ENCODE results near the gene KIF22.
"Not testable (repeated sequence)": the region's sequence is repeated elsewhere in the genome, so short reads cannot be mapped to it uniquely, and the experiment has no call there.

KIF22 gene

DNA sequence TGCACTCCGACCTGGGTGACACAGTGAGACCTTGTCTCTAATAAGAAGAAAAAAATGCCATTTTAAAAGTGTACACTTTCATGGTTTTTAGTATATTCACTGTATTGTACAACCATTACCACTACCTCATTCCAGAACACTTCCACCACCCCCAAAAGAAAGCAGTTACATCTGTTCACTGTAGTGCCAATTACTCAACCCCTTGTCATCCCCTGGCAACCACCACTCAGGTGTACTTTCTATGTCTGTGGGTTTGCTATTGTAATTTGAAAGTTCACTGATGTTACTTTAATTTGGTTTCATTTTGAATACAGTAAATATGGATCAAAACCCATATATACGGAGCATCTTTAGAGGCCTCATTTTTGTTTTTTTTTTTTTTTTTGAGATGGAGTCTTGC lies 6.4 kb upstream of the KIF22 start:
- no peak for DNase-seq (ENCODE audit: low read depth)
- no peak overlapping the region for H3K4me3 ChIP-seq (replicated peaks; ENCODE audit: low read depth, low read length)

DNA sequence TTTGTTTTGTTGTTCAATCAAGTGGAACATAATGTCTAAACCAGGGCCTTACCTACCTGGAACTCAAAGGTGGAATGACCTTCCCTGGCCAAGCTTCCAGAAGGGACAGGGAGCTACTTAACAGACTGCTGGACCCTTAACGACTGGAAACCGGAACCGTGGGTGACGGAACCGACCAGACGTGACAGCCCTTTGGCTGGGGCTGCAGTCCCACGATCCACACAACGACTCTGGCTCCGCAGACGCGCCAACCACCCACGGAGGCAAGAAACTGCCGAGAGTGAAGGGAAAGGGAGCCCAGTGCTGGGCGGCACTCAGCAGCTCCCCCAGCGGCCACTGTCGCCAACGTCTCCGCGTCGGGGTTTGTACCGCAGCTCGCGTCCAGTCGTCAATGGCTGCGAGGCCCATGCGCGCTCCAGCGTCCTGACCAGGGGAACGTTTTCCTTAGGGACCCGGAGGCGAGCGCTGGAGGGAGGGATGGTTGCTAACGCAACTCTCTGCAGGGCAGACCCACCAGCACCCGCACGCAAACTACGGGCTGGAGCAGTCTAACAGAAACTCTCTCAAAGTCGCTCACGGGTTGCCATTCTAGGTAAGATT lies 5.5 kb upstream of the KIF22 start:
- TF ChIP-seq, protein P1, sequence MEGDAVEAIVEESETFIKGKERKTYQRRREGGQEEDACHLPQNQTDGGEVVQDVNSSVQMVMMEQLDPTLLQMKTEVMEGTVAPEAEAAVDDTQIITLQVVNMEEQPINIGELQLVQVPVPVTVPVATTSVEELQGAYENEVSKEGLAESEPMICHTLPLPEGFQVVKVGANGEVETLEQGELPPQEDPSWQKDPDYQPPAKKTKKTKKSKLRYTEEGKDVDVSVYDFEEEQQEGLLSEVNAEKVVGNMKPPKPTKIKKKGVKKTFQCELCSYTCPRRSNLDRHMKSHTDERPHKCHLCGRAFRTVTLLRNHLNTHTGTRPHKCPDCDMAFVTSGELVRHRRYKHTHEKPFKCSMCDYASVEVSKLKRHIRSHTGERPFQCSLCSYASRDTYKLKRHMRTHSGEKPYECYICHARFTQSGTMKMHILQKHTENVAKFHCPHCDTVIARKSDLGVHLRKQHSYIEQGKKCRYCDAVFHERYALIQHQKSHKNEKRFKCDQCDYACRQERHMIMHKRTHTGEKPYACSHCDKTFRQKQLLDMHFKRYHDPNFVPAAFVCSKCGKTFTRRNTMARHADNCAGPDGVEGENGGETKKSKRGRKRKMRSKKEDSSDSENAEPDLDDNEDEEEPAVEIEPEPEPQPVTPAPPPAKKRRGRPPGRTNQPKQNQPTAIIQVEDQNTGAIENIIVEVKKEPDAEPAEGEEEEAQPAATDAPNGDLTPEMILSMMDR (IDR thresholded peaks at IDR 0.05; ENCODE audit: low read length, missing control alignments): peak; percentile 83
- DNase-seq (ENCODE audit: low read depth): peak; percentile 72
- H3K4me3 ChIP-seq (replicated peaks; ENCODE audit: low read depth, low read length): peak overlapping the region; percentile 15

More for the DNA sequence above, 6.4 kb upstream of the KIF22 start:
- TF ChIP-seq, protein P1 (IDR thresholded peaks at IDR 0.05; ENCODE audit: low read length, missing control alignments): no peak

DNA sequence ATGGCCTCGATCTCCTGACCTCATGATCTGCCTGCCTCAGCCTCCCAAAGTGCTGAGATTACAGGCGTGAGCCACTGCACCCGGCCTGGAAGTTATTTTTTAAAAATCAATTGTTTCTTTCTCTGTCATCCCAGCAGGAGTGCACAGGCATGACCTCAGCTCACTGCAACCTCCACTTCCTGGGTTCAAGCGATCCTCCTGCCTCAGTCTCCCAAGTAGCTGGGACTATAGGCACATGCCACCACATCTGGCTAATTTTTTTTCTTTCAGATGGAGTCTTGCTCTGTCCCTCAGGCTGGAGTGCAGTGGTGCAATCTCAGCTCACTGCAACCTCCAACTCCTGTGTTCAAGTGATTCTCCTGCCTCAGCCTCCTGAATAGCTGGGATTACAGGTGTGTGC lies 3.4 kb upstream of the KIF22 start:
- DNase-seq (ENCODE audit: low read depth); H3K4me3 ChIP-seq (replicated peaks; ENCODE audit: low read depth, low read length): not testable (repeated sequence)

DNA sequence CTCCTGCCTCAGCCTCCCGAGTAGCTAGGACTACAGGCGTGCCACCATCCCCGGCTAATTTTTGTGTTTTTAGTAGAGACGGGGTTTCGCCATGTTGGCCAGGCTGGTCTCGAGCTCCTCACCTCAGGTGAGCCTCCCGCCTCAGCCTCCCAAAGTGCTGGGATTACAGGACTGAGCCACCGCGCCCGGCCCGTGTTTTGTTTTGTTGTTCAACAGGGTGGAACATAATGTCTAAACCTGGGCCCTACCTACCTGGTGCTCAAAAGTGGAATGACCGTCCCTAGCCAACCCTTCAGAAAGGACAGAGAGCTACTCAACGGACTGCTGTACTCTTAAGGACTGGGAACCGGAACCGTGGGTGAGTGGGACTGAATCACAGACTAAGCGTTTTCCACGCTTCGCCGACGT lies 772 bp upstream of the KIF22 start:
- TF ChIP-seq, protein P1 (IDR thresholded peaks at IDR 0.05; ENCODE audit: low read length, missing control alignments): no peak

DNA sequence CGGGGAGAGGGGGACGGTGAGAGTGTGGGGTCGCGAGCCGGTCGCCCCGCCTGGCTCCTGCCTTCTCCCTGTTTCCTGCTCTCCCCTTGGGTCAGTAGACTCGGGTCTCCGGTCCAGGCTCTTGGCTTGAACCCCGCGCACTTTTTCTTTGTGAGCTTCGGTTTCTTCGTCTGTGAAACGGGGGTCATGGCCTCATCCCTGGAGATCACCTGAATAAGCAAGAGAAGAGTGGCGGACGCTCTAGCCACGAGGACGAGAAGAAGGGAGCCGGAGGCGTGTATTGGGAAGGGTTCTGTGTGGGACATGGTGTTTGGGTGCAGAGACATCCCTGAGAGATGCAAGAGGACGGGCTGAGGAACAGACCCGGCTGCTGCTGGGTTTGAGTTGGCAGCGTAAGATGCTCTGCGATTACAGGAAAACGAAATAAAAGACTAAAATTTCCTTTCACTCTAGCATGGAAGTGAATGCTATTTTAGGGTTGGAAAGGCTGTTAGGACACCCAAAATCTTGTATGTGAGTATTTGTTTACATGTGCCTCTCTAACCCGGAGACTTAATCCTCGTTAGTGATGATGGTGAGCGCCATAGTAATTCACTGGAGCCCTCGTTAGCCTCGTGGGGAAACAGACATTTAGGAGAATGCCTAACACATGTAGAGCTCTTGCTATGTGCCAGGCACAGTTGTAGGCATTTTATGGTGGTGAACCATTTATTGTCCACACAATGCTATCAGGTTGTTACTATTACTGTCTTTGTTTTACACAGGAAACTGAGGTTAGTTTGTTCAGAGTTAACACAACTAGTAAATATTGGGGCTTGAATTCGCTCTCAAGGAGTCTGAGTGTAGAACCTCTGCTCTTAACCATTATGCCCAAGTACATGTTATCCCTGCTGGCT lies 646 bp downstream of the KIF22 start:
- peak overlapping the region; percentile 76 for H3K4me3 ChIP-seq (replicated peaks; ENCODE audit: low read depth, low read length)
- DNase-seq (ENCODE audit: low read depth): no peak
- TF ChIP-seq, protein P1 (IDR thresholded peaks at IDR 0.05; ENCODE audit: low read length, missing control alignments): no peak

More for the DNA sequence above, 772 bp upstream of the KIF22 start:
- H3K4me3 ChIP-seq (replicated peaks; ENCODE audit: low read depth, low read length): peak overlapping the region; percentile 76
- DNase-seq (ENCODE audit: low read depth): no peak

DNA sequence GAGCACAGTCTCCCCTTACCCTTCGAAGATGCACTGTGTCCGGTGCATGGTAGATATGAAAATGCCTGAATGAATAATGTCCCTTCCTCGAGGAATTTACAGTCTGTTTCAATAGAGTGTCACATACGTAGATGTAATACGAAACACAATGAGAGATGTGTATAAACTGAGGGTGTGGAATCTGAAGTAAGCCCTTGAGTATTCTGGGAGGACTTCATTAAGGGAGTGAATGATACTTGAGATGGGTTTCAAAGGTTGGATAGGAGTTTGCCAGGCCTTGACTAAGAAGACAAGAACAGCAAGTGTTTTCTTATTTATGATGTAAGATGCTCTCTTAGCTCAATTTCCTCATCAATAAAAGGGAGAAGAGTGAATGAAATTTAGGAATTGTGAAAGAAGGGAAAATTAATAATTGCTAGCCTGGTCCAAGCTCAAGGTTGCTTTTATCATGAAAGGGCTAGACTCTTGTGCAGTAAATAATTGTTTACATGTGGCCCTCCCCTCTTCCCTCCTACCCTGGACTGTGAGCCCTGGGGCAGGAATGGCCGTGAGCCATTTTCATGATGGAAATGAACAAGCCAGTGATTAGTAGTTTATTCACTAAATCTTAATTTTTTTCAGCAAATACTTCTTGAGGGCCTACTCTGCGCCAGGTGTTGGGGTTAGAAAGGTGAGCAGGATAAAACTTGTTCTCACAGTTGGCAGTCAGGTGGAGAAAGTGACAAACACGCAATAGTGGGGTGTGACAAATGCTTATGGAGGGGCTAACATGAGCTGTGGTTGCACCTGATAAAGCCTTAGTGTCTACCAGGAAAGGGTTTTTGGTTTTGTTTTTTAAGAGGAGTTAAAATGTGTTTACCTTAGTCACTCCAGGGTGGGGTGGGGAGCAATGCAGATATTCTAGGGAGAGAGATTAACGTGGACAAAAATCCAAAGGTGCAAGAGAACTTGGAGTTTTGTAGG lies 1.6 kb downstream of the KIF22 start:
- no peak for DNase-seq (ENCODE audit: low read depth)
- peak overlapping the region; percentile 76 for H3K4me3 ChIP-seq (replicated peaks; ENCODE audit: low read depth, low read length)
- TF ChIP-seq, protein P1 (IDR thresholded peaks at IDR 0.05; ENCODE audit: low read length, missing control alignments): no peak

DNA sequence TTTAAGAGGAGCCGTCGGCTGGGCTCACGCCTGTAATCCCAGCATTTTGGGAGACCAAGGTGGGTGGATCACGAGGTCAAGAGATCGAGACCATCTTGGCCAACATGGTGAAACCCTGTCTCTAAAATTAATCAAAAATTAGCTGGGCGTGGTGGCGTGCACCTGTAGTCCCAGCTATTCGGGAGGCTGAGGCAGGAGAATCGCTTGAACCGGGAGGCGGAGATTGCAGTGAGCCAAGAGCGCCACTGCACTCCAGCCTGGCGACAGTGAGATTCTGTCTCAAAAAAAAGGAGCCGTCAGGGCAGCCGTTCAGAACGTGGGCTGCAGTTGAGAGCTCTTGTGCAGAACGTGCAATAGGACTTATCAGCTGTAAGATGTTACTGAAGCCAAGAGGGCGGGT lies 2.6 kb downstream of the KIF22 start:
- H3K4me3 ChIP-seq (replicated peaks; ENCODE audit: low read depth, low read length); DNase-seq (ENCODE audit: low read depth): not testable (repeated sequence)
